ENCODE data around the gene OGDHL. TPM values are rescaled to one million over a fixed set of nuclear protein-coding genes. Genes with fewer than 3 reads are reported as not detected.
A peak's percentile ranks its signal among the peaks of the same experiment; 100 is the strongest.

The OGDHL gene
- total and polyA plus RNA-seq, 7 donors: 0.46 to 6.1 (median 1.2) TPM

DNA sequence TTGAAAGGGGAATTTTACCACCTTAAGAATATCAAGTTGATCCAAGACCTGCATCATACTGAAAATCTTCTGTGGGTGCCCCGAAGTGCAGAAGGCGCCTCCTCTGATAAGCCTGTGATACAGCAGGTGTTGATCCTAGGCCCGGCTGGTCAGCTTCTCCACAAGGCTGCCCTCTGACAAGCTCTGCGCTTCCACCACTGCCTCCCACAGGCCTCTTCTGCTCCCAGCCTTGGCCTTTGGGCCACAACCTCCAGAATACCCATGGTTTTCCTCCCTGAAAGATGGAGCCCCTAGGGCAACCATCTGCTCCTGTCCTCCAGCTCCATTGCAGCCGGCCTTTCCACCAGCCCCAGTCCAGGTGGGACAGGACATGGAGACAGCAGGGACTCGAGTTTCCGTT, 5.6 kb upstream of the OGDHL start:
- Histone ChIP-seq H3K27ac (no peak overlapping the region), H3K4me3 (no peak overlapping the region), H3K9me3 (peaks cover 0 to 6% (median 0%) of the 10 kb centered on the region in 4 donors), H3K4me1 (no peaks in the 10 kb centered on the region), H3K36me3 (no peaks in the 10 kb centered on the region), H3K27me3 (peaks cover 18 to 77% (median 20%) of the 10 kb centered on the region in 3 donors)
- WGBS, 2 donors: 55 to 74% methylated on average over 7 of the region's 7 CpGs
- intact Hi-C loops (cut with DNase I): no loop called here
- TF ChIP-seq, protein P1, sequence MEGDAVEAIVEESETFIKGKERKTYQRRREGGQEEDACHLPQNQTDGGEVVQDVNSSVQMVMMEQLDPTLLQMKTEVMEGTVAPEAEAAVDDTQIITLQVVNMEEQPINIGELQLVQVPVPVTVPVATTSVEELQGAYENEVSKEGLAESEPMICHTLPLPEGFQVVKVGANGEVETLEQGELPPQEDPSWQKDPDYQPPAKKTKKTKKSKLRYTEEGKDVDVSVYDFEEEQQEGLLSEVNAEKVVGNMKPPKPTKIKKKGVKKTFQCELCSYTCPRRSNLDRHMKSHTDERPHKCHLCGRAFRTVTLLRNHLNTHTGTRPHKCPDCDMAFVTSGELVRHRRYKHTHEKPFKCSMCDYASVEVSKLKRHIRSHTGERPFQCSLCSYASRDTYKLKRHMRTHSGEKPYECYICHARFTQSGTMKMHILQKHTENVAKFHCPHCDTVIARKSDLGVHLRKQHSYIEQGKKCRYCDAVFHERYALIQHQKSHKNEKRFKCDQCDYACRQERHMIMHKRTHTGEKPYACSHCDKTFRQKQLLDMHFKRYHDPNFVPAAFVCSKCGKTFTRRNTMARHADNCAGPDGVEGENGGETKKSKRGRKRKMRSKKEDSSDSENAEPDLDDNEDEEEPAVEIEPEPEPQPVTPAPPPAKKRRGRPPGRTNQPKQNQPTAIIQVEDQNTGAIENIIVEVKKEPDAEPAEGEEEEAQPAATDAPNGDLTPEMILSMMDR (IDR thresholded peaks at IDR 0.05): no peak
- TF ChIP-seq EP300 (IDR thresholded peaks at IDR 0.05) (no peak), POLR2A (IDR thresholded peaks at IDR 0.05) (no peak), POLR2AphosphoS5 (IDR thresholded peaks at IDR 0.05) (no peak)
- DNase-seq: no peak

DNA sequence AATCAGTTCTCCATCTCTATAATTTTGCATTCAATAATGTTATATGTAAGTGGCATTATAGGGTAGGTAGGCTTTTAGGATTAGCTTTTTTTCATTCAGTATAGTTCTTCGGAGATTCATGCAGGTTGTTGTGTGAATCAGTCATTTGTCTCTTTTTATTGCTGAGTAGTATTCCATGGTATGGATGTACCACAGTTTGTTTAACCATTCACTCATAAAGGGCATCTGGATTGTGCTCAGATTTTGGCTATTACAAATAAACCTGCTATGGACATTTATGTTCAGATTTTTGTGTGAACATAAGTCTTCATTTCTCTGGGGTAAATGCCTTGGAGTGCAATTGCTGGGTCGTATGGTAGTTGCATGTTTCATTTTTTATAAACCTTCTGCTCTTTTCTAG, 4.4 kb upstream of the OGDHL start:
- Histone ChIP-seq H3K27ac (no peak overlapping the region), H3K27me3 (peaks cover 26 to 82% (median 29%) of the 10 kb centered on the region in 3 donors), H3K4me1 (peaks cover 0 to 11% (median 10%) of the 10 kb centered on the region in 4 donors), H3K4me3 (no peak overlapping the region), H3K9me3 (peaks cover 0 to 6% (median 0%) of the 10 kb centered on the region in 4 donors), H3K36me3 (no peaks in the 10 kb centered on the region)
- intact Hi-C loops (cut with DNase I): no loop called here
- DNase-seq: no peak
- 82% methylated on average over 2 of the region's 2 CpGs for WGBS, 2 donors
- TF ChIP-seq POLR2AphosphoS5 (IDR thresholded peaks at IDR 0.05) (no peak), EP300 (IDR thresholded peaks at IDR 0.05) (no peak), POLR2A (IDR thresholded peaks at IDR 0.05) (no peak)
- TF ChIP-seq, protein P1 (IDR thresholded peaks at IDR 0.05): no peak

DNA sequence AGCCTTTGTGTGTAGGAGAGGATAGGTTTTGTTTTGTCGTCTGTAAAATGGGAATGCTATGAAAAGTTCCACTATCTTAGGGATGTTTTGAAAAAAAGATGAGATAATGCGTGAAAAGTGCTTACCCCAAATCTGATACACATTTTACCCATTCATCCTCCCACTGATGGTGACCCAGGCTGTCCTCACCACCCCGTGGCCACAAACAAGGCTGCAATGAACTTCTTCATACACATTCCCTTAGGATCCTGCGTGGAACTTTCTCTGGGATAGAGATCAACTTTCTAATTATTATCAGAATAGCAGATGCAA, 399 bp upstream of the OGDHL start:
- peaks cover 0 to 6% (median 0%) of the 10 kb centered on the region in 4 donors for H3K9me3 ChIP-seq
- intact Hi-C loops (cut with DNase I): no loop called here
- peaks cover 11 to 60% (median 13%) of the 10 kb centered on the region in 3 donors for H3K27me3 ChIP-seq
- no peak for TF ChIP-seq EP300 (IDR thresholded peaks at IDR 0.05)
- TF ChIP-seq POLR2AphosphoS5 (IDR thresholded peaks at IDR 0.05): no peak
- no peak for TF ChIP-seq POLR2A (IDR thresholded peaks at IDR 0.05)
- TF ChIP-seq, protein P1 (IDR thresholded peaks at IDR 0.05): no peak
- no peak overlapping the region for H3K27ac ChIP-seq
- peak overlapping the region in 2 of 4 donors; percentile 55 to 59 for H3K4me3 ChIP-seq
- 34 to 37% methylated on average over 4 of the region's 4 CpGs for WGBS, 2 donors
- DNase-seq: no peak
- no peaks in the 10 kb centered on the region for H3K36me3 ChIP-seq
- H3K4me1 ChIP-seq: peaks cover 0 to 11% (median 10%) of the 10 kb centered on the region in 4 donors

DNA sequence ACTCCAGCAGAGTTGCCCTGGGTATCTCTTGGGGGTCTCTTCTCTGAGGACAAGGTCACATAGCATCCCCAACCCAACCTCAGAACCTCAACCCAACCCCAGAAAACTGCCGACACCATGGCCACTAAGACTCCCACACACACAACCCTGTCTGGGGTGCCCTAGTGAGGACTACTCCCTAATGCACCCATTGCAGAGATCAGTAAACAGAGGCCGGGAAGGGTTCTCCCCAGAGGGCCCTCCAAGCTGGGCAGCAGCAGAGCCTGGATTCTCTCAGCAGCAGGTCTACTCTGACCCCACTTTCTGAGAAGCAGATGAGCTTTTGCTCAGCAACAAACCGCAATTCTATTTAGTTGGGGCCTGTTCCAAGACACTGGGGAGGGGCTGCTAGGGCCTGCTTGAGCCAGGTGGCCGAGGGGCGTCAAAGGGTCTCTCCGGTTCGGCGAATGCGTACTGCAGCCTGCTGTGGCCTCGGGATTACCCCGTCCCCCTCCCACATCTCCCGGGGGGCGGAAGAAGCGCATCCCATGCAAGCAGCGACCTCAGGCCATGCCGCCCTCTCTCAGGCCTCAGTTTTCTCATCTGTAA, 828 bp downstream of the OGDHL start:
- Histone ChIP-seq H3K36me3 (no peaks in the 10 kb centered on the region), H3K4me1 (peaks cover 0 to 11% (median 10%) of the 10 kb centered on the region in 4 donors), H3K27ac (no peak overlapping the region), H3K4me3 (peak overlapping the region in 2 of 4 donors; percentile 55 to 59), H3K9me3 (peaks cover 0 to under 1% (median 0%) of the 10 kb centered on the region in 4 donors), H3K27me3 (peaks cover 10 to 48% (median 13%) of the 10 kb centered on the region in 3 donors)
- intact Hi-C loops (cut with DNase I): no loop called here
- no peak for TF ChIP-seq POLR2AphosphoS5 (IDR thresholded peaks at IDR 0.05)
- TF ChIP-seq POLR2A (IDR thresholded peaks at IDR 0.05): no peak
- no peak for TF ChIP-seq EP300 (IDR thresholded peaks at IDR 0.05)
- TF ChIP-seq, protein P1 (IDR thresholded peaks at IDR 0.05): no peak
- no peak for DNase-seq
- WGBS, 2 donors: 26 to 32% methylated on average over 16 of the region's 16 CpGs

DNA sequence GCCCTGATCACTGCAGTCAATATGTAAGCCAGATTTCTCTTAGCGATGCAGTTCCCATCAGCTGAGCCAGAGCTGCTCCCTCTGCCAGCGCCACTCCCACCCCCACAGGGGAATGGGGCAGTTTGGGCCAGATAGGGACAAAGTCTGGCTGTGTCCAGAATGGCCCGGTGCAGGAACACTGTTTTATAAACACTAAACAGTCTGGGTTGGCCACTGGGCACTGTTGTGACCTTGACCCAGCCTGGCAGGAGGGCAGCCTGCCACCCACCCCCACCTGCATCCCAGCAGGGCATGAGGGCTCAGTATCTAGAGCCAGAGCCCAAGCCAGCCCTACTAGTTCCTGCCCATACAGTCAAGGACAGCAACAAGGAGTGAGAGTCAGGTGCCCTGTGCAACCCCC, 1.3 kb downstream of the OGDHL start:
- no peak for DNase-seq
- TF ChIP-seq POLR2AphosphoS5 (IDR thresholded peaks at IDR 0.05) (no peak), EP300 (IDR thresholded peaks at IDR 0.05) (no peak), POLR2A (IDR thresholded peaks at IDR 0.05) (no peak)
- TF ChIP-seq, protein P1 (IDR thresholded peaks at IDR 0.05): no peak
- Histone ChIP-seq H3K27me3 (peaks cover 10 to 44% (median 13%) of the 10 kb centered on the region in 3 donors), H3K4me3 (no peak overlapping the region), H3K36me3 (no peaks in the 10 kb centered on the region), H3K4me1 (peaks cover 0 to 11% (median 10%) of the 10 kb centered on the region in 4 donors), H3K27ac (no peak overlapping the region), H3K9me3 (no peaks in the 10 kb centered on the region)
- intact Hi-C loops (cut with DNase I): no loop called here
- WGBS, 2 donors: 32 to 65% methylated on average over 3 of the region's 3 CpGs

Data from sigmoid colon (tissue), 7 donors.